Measurements from ENCODE around the gene LRRC51.
A peak's percentile ranks its signal among the peaks of the same experiment; 100 is the strongest.

Gene LRRC51

GRCh38 chr11:72040491-72041363 lies 39.9 kb upstream of the LRRC51 start:
- peaks cover 100% of the 10 kb centered on the region for H3K79me2 ChIP-seq (ENCODE audit: insufficient read depth, low read length)
- peak overlapping the region; percentile 86 for H3K4me3 ChIP-seq (ENCODE audit: low read length, poor library complexity, severe bottlenecking)
- H3F3A ChIP-seq (ENCODE audit: low read depth), result no peaks in the 10 kb centered on the region
- H3K4me2 ChIP-seq (ENCODE audit: low read depth, low read length, poor library complexity, severe bottlenecking), result peak overlapping the region; percentile 84
- peak overlapping the region; percentile 74 for H2AFZ ChIP-seq (ENCODE audit: low read length)
- no peaks in the 10 kb centered on the region for H3K9me3 ChIP-seq (ENCODE audit: insufficient read depth, low read depth, low read length)
- peaks cover 35% of the 10 kb centered on the region for H4K20me1 ChIP-seq (ENCODE audit: insufficient read depth, low read length, poor library complexity, severe bottlenecking)
- H3K4me1 ChIP-seq (ENCODE audit: insufficient read depth, low read length, poor library complexity, severe bottlenecking), result peaks cover 32% of the 10 kb centered on the region
- TF ChIP-seq CTCF (conservative IDR thresholded peaks at IDR 0.05; ENCODE audit: low read length) (no peak), EZH2phosphoT487 (IDR thresholded peaks at IDR 0.05; ENCODE audit: borderline replicate concordance) (no peak)
- peak overlapping the region; percentile 84 for H3K9ac ChIP-seq (ENCODE audit: low read depth, low read length, poor library complexity, severe bottlenecking)
- H3K27me3 ChIP-seq (ENCODE audit: insufficient read depth, low read length, poor library complexity, severe bottlenecking), result no peaks in the 10 kb centered on the region
- no peaks in the 10 kb centered on the region for H3K9me2 ChIP-seq (replicated peaks; ENCODE audit: low read depth, low read length)
- peaks cover 8% of the 10 kb centered on the region; the same call in 1 of the 2 replicates for H3K36me3 ChIP-seq (ENCODE audit: insufficient read depth, low read length)

GRCh38 chr11:72041364-72042063 lies 39.1 kb upstream of the LRRC51 start:
- peak overlapping the region; percentile 84 for H3K4me2 ChIP-seq (ENCODE audit: low read depth, low read length, poor library complexity, severe bottlenecking)

More at GRCh38 chr11:72041364-72042063, 39.1 kb upstream of the LRRC51 start:
- no peaks in the 10 kb centered on the region for H3K9me3 ChIP-seq (ENCODE audit: insufficient read depth, low read depth, low read length)
- no peaks in the 10 kb centered on the region for H3F3A ChIP-seq (ENCODE audit: low read depth)
- TF ChIP-seq CTCF (conservative IDR thresholded peaks at IDR 0.05; ENCODE audit: low read length) (no peak), EZH2phosphoT487 (IDR thresholded peaks at IDR 0.05; ENCODE audit: borderline replicate concordance) (no peak)
- peaks cover 3% of the 10 kb centered on the region; the same call in 1 of the 2 replicates for H3K36me3 ChIP-seq (ENCODE audit: insufficient read depth, low read length)
- no peaks in the 10 kb centered on the region for H3K9me2 ChIP-seq (replicated peaks; ENCODE audit: low read depth, low read length)
- H4K20me1 ChIP-seq (ENCODE audit: insufficient read depth, low read length, poor library complexity, severe bottlenecking), result peaks cover 27% of the 10 kb centered on the region
- peaks cover 97% of the 10 kb centered on the region for H3K79me2 ChIP-seq (ENCODE audit: insufficient read depth, low read length)
- peak overlapping the region; percentile 74; the same call in 1 of the 2 replicates for H2AFZ ChIP-seq (ENCODE audit: low read length)
- H3K27me3 ChIP-seq (ENCODE audit: insufficient read depth, low read length, poor library complexity, severe bottlenecking), result no peaks in the 10 kb centered on the region
- H3K9ac ChIP-seq (ENCODE audit: low read depth, low read length, poor library complexity, severe bottlenecking), result peak overlapping the region; percentile 84
- peaks cover 32% of the 10 kb centered on the region for H3K4me1 ChIP-seq (ENCODE audit: insufficient read depth, low read length, poor library complexity, severe bottlenecking)
- peak overlapping the region; percentile 86 for H3K4me3 ChIP-seq (ENCODE audit: low read length, poor library complexity, severe bottlenecking)
